Natural killer cell (primary cell): ENCODE data around the gene NIT2. TPM values are rescaled to one million over a fixed set of nuclear protein-coding genes. Genes with fewer than 3 reads are reported as not detected.
A peak's percentile ranks its signal among the peaks of the same experiment; 100 is the strongest.

ENCODE experiments used
- ATAC-seq, 3 donors: fragments of 150-1000 bp in 2 of 3; fragments of 200-7000 bp in 1 of 3; cut with Tn5 transposase; 1 replicate in 1 of 3; 2 replicates in 2 of 3; pipeline ENCODE4 v1.10.0; 2021; ENCODE audit warnings: mild to moderate bottlenecking in 2 of 3, moderate library complexity in 2 of 3
- DNase-seq, 2 donors: peaks; one replicate each; pipeline versions ENCODE4 v3.0.0 to v3.0.0-alpha.2; 2013 to 2021; ENCODE audit warnings: mixed read lengths in 1 of 2
- H3K27ac ChIP-seq: one replicate; pipeline ENCODE4 v1.5.1; 2013; ENCODE audit warnings: mild to moderate bottlenecking, low read length
- H3K27me3 ChIP-seq: one replicate; pipeline ENCODE4 v1.6.1; 2013; ENCODE audit warnings: low read length; ENCODE audit not compliant: control insufficient read depth, insufficient read depth
- H3K36me3 ChIP-seq: one replicate; pipeline ENCODE4 v1.6.1; 2013; ENCODE audit warnings: low read length; ENCODE audit not compliant: control insufficient read depth, insufficient read depth
- H3K4me1 ChIP-seq: one replicate; pipeline ENCODE4 v1.6.1; 2013; ENCODE audit warnings: low read length; ENCODE audit not compliant: control insufficient read depth, insufficient read depth
- H3K4me3 ChIP-seq: one replicate; pipeline ENCODE4 v1.5.1; 2013; ENCODE audit warnings: low read length
- H3K9me3 ChIP-seq: one replicate; pipeline ENCODE4 v1.6.1; 2013; ENCODE audit warnings: low read length; ENCODE audit not compliant: control insufficient read depth, insufficient read depth
- H3K27ac Mint-ChIP-seq, 2 donors: one replicate each; pipeline ENCODE4 v1.8.0; 2022; ENCODE audit warnings: mild to moderate bottlenecking in 2 of 2, mixed read lengths in 2 of 2, moderate library complexity in 1 of 2
- H3K27me3 Mint-ChIP-seq, 2 donors: one replicate each; pipeline ENCODE4 v1.8.0; 2022; ENCODE audit warnings: low read depth in 2 of 2, mixed read lengths in 2 of 2
- H3K36me3 Mint-ChIP-seq: one replicate; pipeline ENCODE4 v1.8.0; 2022; ENCODE audit warnings: mixed read lengths
- H3K4me1 Mint-ChIP-seq, 2 donors: one replicate each; pipeline ENCODE4 v1.8.0; 2022; ENCODE audit warnings: mixed read lengths in 2 of 2
- H3K4me3 Mint-ChIP-seq: one replicate; pipeline ENCODE4 v1.8.0; 2022; ENCODE audit warnings: mild to moderate bottlenecking, moderate library complexity, mixed read lengths
- H3K9me3 Mint-ChIP-seq, 2 donors: one replicate each; pipeline ENCODE4 v1.8.0; 2022; ENCODE audit warnings: mixed read lengths in 2 of 2
- CTCF ChIP-seq: fragments of 200-600 bp; IDR thresholded peaks from one replicate; pipeline ENCODE4 v1.8.0; 2022; ENCODE audit warnings: antibody characterized with exemption
- WGBS: methylation state at CpG from one replicate; pipeline ENCODE4 v1.1.7; 2013; ENCODE audit warnings: missing lambda C conversion rate; ENCODE audit not compliant: insufficient coverage; 5-methylcytosine and 5-hydroxymethylcytosine counted together
- intact Hi-C: fragments of 100-400 bp; cut with micrococcal nuclease; formaldehyde crosslinking; loops from one replicate; pipeline ENCODE4 v1.14.2; 2022
- total RNA-seq, 4 donors: library from RNA; stranded (reverse); fragments of 120-200 nt in 1 of 4; gene quantifications; one replicate each; pipeline versions ENCODE4 v1.2.3 to v1.2.4, GENCODE V29; 2013 to 2022

NIT2 gene
- total RNA-seq, 3 donors from 2014 or later (not counting 1 experiment from before 2014, with no cell fraction given): 21.5 to 25.1 (median 24.1) TPM

GRCh38 chr3:100401674-100402041 lies 67.1 kb downstream of the NIT2 start:
- no peak for TF ChIP-seq CTCF
- Mint-ChIP-seq H3K4me1 (peaks cover 20 to 33% of the 10 kb centered on the region in 2 donors), H3K36me3 (no peaks in the 10 kb centered on the region), H3K27me3 (no peaks in the 10 kb centered on the region), H3K27ac (peak overlapping the region; percentile 95), H3K4me3 (peak overlapping the region; percentile 93), H3K9me3 (no peaks in the 10 kb centered on the region)
- 1% methylated on average over 23 of the region's 23 CpGs for WGBS
- H3K9me3 ChIP-seq: no peaks in the 10 kb centered on the region
- no peaks in the 10 kb centered on the region for H3K36me3 ChIP-seq
- intact Hi-C loops: loop anchor here (1.0 to 10.0 kb wide), 6 partner anchors 67 to 1273 kb away; partner anchors contain the start of genes CMSS1, NIT2, PCNP and TBC1D23
- H3K4me3 ChIP-seq: peak overlapping the region; percentile 81
- DNase-seq (peak in 1 of 2 donors; percentile 78), ATAC-seq (peak; percentile 17 to 29 (median 18))
- peaks cover 18% of the 10 kb centered on the region for H3K4me1 ChIP-seq
- no peaks in the 10 kb centered on the region for H3K27me3 ChIP-seq
- H3K27ac ChIP-seq: peak overlapping the region; percentile 67

DNA sequence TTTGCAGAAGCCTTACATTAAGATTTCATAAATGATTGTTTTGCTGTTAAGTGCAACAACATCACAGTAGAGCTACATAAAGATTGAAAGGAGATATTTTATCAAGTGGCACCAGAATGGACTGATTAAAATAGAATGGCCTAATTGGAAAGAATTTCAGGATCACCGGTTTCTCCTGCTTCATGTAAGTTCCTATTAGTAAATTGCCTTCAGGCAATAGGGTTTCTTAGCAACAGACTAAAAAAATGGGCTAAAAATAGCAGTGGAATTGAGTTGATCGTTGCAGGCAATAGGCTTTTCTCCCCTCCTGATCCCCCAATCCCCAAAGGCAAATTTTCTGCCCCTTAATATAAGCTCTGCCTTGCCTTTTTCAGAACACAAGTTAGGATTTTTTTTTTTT lies 67.7 kb downstream of the NIT2 start:
- H3K9me3 ChIP-seq: no peaks in the 10 kb centered on the region
- WGBS: 14% methylated on average over 2 of the region's 2 CpGs
- Mint-ChIP-seq H3K36me3 (peaks cover 3% of the 10 kb centered on the region), H3K4me1 (peaks cover 20 to 27% of the 10 kb centered on the region in 2 donors), H3K27ac (peak overlapping the region; percentile 95), H3K9me3 (peaks cover 0 to under 1% of the 10 kb centered on the region in 2 donors), H3K27me3 (no peaks in the 10 kb centered on the region), H3K4me3 (peak overlapping the region; percentile 93)
- ATAC-seq (no peak), DNase-seq (peak in 1 of 2 donors; percentile 8)
- intact Hi-C loops: loop anchor here (10.0 kb wide), 2 partner anchors 587 to 1273 kb away; partner anchors contain the start of genes CMSS1 and ZBTB11
- peak overlapping the region; percentile 67 for H3K27ac ChIP-seq
- no peak for TF ChIP-seq CTCF
- no peaks in the 10 kb centered on the region for H3K36me3 ChIP-seq
- peaks cover 18% of the 10 kb centered on the region for H3K4me1 ChIP-seq
- H3K4me3 ChIP-seq: peak overlapping the region; percentile 81
- H3K27me3 ChIP-seq: no peaks in the 10 kb centered on the region

DNA sequence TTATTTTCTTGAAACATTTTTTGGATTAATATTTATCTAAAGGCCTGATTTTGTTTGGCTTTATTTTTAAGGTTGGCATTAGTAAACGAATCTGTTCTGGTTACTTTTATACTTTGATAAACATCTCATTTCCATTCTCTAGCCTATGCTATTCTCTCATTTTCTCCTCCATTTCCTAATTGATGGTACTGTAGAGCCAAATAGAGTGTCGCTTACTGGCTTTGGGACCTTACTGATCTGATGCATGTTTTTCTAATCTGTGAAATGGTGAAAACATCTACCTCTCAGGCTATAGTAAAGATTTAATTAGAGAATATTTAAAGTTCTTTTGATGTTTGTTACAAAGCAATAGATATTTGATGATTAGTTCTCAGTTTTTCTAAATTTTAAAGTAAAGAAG lies 68.3 kb downstream of the NIT2 start:
- Histone ChIP-seq H3K9me3 (no peaks in the 10 kb centered on the region), H3K4me1 (peaks cover 18% of the 10 kb centered on the region), H3K36me3 (no peaks in the 10 kb centered on the region), H3K27ac (no peak overlapping the region), H3K4me3 (no peak overlapping the region), H3K27me3 (no peaks in the 10 kb centered on the region)
- intact Hi-C loops: loop anchor here (10.0 kb wide), 2 partner anchors 588 to 1272 kb away; partner anchors contain the start of genes CMSS1 and ZBTB11
- Mint-ChIP-seq H3K27me3 (no peaks in the 10 kb centered on the region), H3K9me3 (peaks cover 5% of the 10 kb centered on the region in 2 donors), H3K36me3 (peaks cover 9% of the 10 kb centered on the region), H3K4me3 (peak overlapping the region; percentile 55), H3K4me1 (peaks cover 20 to 26% of the 10 kb centered on the region in 2 donors), H3K27ac (no peak overlapping the region)
- ATAC-seq: no peak
- no peak for DNase-seq
- TF ChIP-seq CTCF: no peak
- no CpG with 5 or more reads among the region's 2 CpGs for WGBS
